GM12878 (cell line): ENCODE measurements around the gene COL25A1. TPM values are rescaled to one million over a fixed set of nuclear protein-coding genes. Genes with fewer than 3 reads are reported as not detected.

Experiments used
- ATAC-seq: fragments of 200-7000 bp; cut with Tn5 transposase; 3 replicates; pipeline ENCODE4 v1.9.1; 2020; ENCODE audit warnings: mild to moderate bottlenecking, moderate library complexity
- BruUV-seq: library from RNA; stranded (reverse); fragments of 400-500 nt; replicated peaks from 2 replicates; lab custom pipeline; 2021; lab: Mats Ljungman, UMichigan
- CTCF ChIA-PET: fragments of 300-600 bp; sonication (Branson Sonifier 250); formaldehyde crosslinking; extraction: SDS; loops from one replicate; lab custom pipeline; 2021; ENCODE audit warnings: inconsistent platforms; lab: Yijun Ruan, JAX
- POLR2A ChIA-PET: fragments of 350-600 bp; formaldehyde crosslinking; extraction: SDS; loops from one replicate; lab custom pipeline; 2021; ENCODE audit warnings: inconsistent platforms; lab: Charles Lee
- RAD21 ChIA-PET: fragments of 300-600 bp; sonication (Branson Sonifier 250); formaldehyde crosslinking; loops from one replicate; lab custom pipeline; 2023; ENCODE audit warnings: antibody characterized with exemption; ENCODE audit not compliant: unreplicated experiment; lab: Charles Lee
- SMC1A ChIA-PET: fragments of 300-600 bp; sonication (Branson Sonifier 250); formaldehyde crosslinking; loops from one replicate; lab custom pipeline; 2023; ENCODE audit not compliant: unreplicated experiment, uncharacterized antibody; lab: Charles Lee
- DNase-seq: peaks from one replicate; pipeline ENCODE4 v3.0.0-alpha.2; 2011; ENCODE audit warnings: low read depth, low spot score
- FAIRE-seq: peaks from 3 replicates; lab custom pipeline; 2011; peaks lifted over from hg19 to GRCh38; lab: Jason Lieb, UNC
- H2AFZ ChIP-seq: 2 replicates; pipeline ENCODE4 v1.6.0; 2011; ENCODE audit warnings: low read depth, low read length, control low read depth; ENCODE audit not compliant: control insufficient read depth
- H3K27ac ChIP-seq: 2 replicates; pipeline ENCODE4 v1.5.1; 2011; ENCODE audit warnings: control low read depth; ENCODE audit not compliant: control insufficient read depth, insufficient read depth
- H3K27me3 ChIP-seq, 2 experiments: replicated peaks in 1 of 2; 2 replicates each; pipeline versions ENCODE4 v1.6.0 to v1.6.1; 2011; ENCODE audit warnings: low read length in 1 of 2; ENCODE audit not compliant: control insufficient read depth in 2 of 2, insufficient read depth in 2 of 2
- H3K36me3 ChIP-seq, 2 experiments: 2 replicates each; pipeline ENCODE4 v1.5.1; 2011; ENCODE audit warnings: low read length in 1 of 2; ENCODE audit not compliant: control insufficient read depth in 2 of 2, insufficient read depth in 2 of 2
- H3K4me1 ChIP-seq: 2 replicates; pipeline ENCODE4 v1.6.1; 2011; ENCODE audit warnings: mild to moderate bottlenecking, low read length, moderate library complexity, mixed read lengths; ENCODE audit not compliant: control insufficient read depth, insufficient read depth
- H3K4me2 ChIP-seq: 2 replicates; pipeline ENCODE4 v1.6.0; 2011; ENCODE audit warnings: control low read depth; ENCODE audit not compliant: control insufficient read depth, insufficient read depth
- H3K4me3 ChIP-seq: fragments of 200-600 bp; sonication (generic); 2 replicates; pipeline ENCODE4 v1.5.1; 2016
- H3K79me2 ChIP-seq: 2 replicates; pipeline ENCODE4 v1.6.0; 2011; ENCODE audit warnings: low read length; ENCODE audit not compliant: control insufficient read depth, insufficient read depth
- H3K9ac ChIP-seq: 2 replicates; pipeline ENCODE4 v1.8.0; 2011; ENCODE audit warnings: low read length, control low read depth, mixed read lengths; ENCODE audit not compliant: control insufficient read depth, insufficient read depth
- H3K9me3 ChIP-seq: replicated peaks from 3 replicates; pipeline ENCODE4 v1.5.1; 2011; ENCODE audit warnings: mild to moderate bottlenecking, low read length; ENCODE audit not compliant: control insufficient read depth, insufficient read depth
- H4K20me1 ChIP-seq: 2 replicates; pipeline ENCODE4 v1.6.0; 2011; ENCODE audit not compliant: control insufficient read depth, insufficient read depth
- BMI1 ChIP-seq: fragments of 450-650 bp; IDR thresholded peaks from 2 replicates; pipeline ENCODE4 v1.6.1; 2016; ENCODE audit warnings: mild to moderate bottlenecking, moderate library complexity, borderline replicate concordance
- EED ChIP-seq: sonication (generic); IDR thresholded peaks from 2 replicates; pipeline ENCODE4 v1.6.1; 2016; ENCODE audit warnings: antibody characterized with exemption, low read depth
- EGR1 ChIP-seq, 2 experiments: IDR thresholded peaks; 1 replicate in 1 of 2; 2 replicates in 1 of 2; pipeline ENCODE4 v1.6.1; 2011 to 2012; ENCODE audit warnings: low read depth in 2 of 2, low read length in 2 of 2, borderline replicate concordance in 1 of 2, mild to moderate bottlenecking in 1 of 2, moderate library complexity in 1 of 2
- ETV6 ChIP-seq, 2 experiments: fragments of 450-650 bp in 1 of 2; IDR thresholded peaks in 1 of 2; conservative IDR thresholded peaks in 1 of 2; 2 replicates each; pipeline ENCODE4 v1.6.1; 2014; ENCODE audit warnings: antibody characterized with exemption in 1 of 2, borderline replicate concordance in 1 of 2, low read depth in 1 of 2, mild to moderate bottlenecking in 1 of 2, moderate library complexity in 1 of 2
- GATAD2B ChIP-seq: fragments of 450-650 bp; conservative IDR thresholded peaks from 2 replicates; pipeline ENCODE4 v1.6.1; 2017; ENCODE audit warnings: low read depth, mild to moderate bottlenecking, moderate library complexity
- HDAC6 ChIP-seq: fragments of 200-600 bp; sonication (generic); IDR thresholded peaks from one replicate; pipeline ENCODE4 v1.8.0; 2017; ENCODE audit warnings: antibody characterized with exemption; ENCODE audit not compliant: unreplicated experiment
- KAT2A ChIP-seq: conservative IDR thresholded peaks from 2 replicates; pipeline ENCODE4 v1.6.1; 2011; ENCODE audit warnings: low read depth, low read length; ENCODE audit not compliant: control insufficient read depth
- MTA3 ChIP-seq: IDR thresholded peaks from 2 replicates; pipeline ENCODE4 v1.6.1; 2012; ENCODE audit warnings: low read length, inconsistent platforms, borderline replicate concordance
- MYC ChIP-seq: IDR thresholded peaks from 2 replicates; pipeline ENCODE4 v1.6.1; 2011; ENCODE audit warnings: mild to moderate bottlenecking, low read length, moderate library complexity, inconsistent platforms; ENCODE audit not compliant: insufficient read depth, insufficient replicate concordance, insufficient read length, severe bottlenecking
- SMAD1 ChIP-seq: fragments of 450-650 bp; IDR thresholded peaks from 2 replicates; pipeline ENCODE4 v1.6.1; 2018; ENCODE audit warnings: mild to moderate bottlenecking, low read depth; ENCODE audit not compliant: partially characterized antibody
- SUZ12 ChIP-seq: fragments of 200-600 bp; sonication (generic); IDR thresholded peaks from one replicate; pipeline ENCODE4 v1.6.1; 2018; ENCODE audit warnings: antibody characterized with exemption, mild to moderate bottlenecking; ENCODE audit not compliant: unreplicated experiment
- YY1 ChIP-seq: IDR thresholded peaks from 2 replicates; pipeline ENCODE4 v1.6.1; 2011; ENCODE audit warnings: low read depth, mild to moderate bottlenecking, low read length
- WGBS: methylation state at CpG from one replicate; pipeline ENCODE4 v1.1.6; 2016; ENCODE audit warnings: low lambda C conversion rate; ENCODE audit not compliant: insufficient replicate concordance, insufficient coverage; ENCODE audit errors: missing lambda C conversion rate; 5-methylcytosine and 5-hydroxymethylcytosine counted together
- in situ Hi-C: fragments of 300-500 bp; cut with MboI; formaldehyde crosslinking; loops from 9 replicates; pipeline ENCODE4 v1.14.3; 2018; ENCODE audit warnings: mixed read lengths
- intact Hi-C: fragments of 100-400 bp; cut with micrococcal nuclease; formaldehyde crosslinking; loops from one replicate; pipeline ENCODE4 v1.14.2; 2022; ENCODE audit not compliant: unreplicated experiment
- polyA plus RNA-seq, 11 experiments: library from polyadenylated mRNA; depleted of rRNA in 4 of 11; unstranded in 6 of 11; stranded (reverse) in 5 of 11; fragments of >200 nt; fragmentation: Nextera tagmentation in 4 of 11; fragmentation: Illumina TruSeq in 1 of 11; extraction: Ambion mirVana in 4 of 11; extraction: Trizol in 1 of 11; gene quantifications; 1 replicate in 1 of 11; 2 replicates in 10 of 11; pipeline versions ENCODE4 v1.2.1 to v1.2.3, GENCODE V29; 2011 to 2016; ENCODE audit warnings: inconsistent platforms in 2 of 11, missing spikeins in 2 of 11, low read depth in 1 of 11
- total RNA-seq, 4 experiments: library from RNA; depleted of rRNA in 3 of 4; stranded (reverse); fragments of >200 nt in 3 of 4; fragmentation: Illumina TruSeq in 1 of 4; extraction: Trizol in 1 of 4; gene quantifications; 2 replicates each; pipeline versions ENCODE4 v1.2.1 to v1.2.3, GENCODE V29; 2013 to 2021
- TF ChIP-seq, protein P1 (sequence below): fragments of 450-650 bp; IDR thresholded peaks from 2 replicates; pipeline ENCODE4 v1.6.1; 2017; ENCODE audit warnings: mild to moderate bottlenecking, low read depth, inconsistent platforms; ENCODE audit not compliant: poor library complexity, severe bottlenecking

Gene COL25A1
- total and polyA plus RNA-seq, 10 of the 15 experiments (the other 5 are each of a cell fraction or from before 2014, with no cell fraction given), result 0.01 to 0.26 (median 0.12) TPM; not detected in 6

DNA sequence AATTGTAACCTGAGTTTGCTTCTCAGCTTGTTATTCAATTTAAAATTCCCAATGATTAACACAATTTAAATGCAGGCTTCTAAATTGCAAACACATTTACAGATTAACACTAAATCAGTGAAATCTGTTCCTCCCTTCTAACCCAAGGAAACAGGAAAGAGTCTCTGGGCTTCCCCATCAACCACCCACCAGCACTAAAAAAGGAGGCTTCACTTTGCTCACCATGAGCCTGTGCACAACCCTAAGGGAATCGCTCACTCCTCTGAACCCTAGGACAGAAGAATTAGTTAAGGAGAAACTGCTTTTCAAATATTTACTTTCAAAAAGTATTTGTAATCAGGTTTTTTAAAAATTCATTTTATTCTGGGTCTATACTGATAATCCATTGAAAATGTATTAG lies 155.3 kb downstream of the COL25A1 start:
- no peaks in the 10 kb centered on the region for H3K4me1 ChIP-seq
- BruUV-seq, result no TSS peak
- no peak overlapping the region for H3K27ac ChIP-seq
- FAIRE-seq (no peak), ATAC-seq (no peak), DNase-seq (no peak)
- TF ChIP-seq SMAD1, result no peak
- TF ChIP-seq GATAD2B, result no peak
- no peak for TF ChIP-seq MYC
- no peaks in the 10 kb centered on the region for H3K79me2 ChIP-seq
- in situ Hi-C loops, result no loop called here
- no peaks in the 10 kb centered on the region for H3K36me3 ChIP-seq
- RAD21 ChIA-PET, result no interaction called here
- POLR2A ChIA-PET, result no interaction called here
- H2AFZ ChIP-seq, result no peak overlapping the region
- SMC1A ChIA-PET, result no interaction called here
- H3K4me2 ChIP-seq, result no peak overlapping the region
- no peaks in the 10 kb centered on the region for H3K9me3 ChIP-seq
- intact Hi-C loops, result no loop called here
- no peak overlapping the region for H3K4me3 ChIP-seq
- no peaks in the 10 kb centered on the region for H4K20me1 ChIP-seq
- no peaks in the 10 kb centered on the region for H3K27me3 ChIP-seq
- 90% methylated on average over 1 of the region's 1 CpG for WGBS
- no peak overlapping the region for H3K9ac ChIP-seq
- CTCF ChIA-PET, result interaction anchor here (0.7 kb wide), 1 partner anchor 146 kb away, joined by 3 read pairs; no protein-coding TSS in a partner anchor

DNA sequence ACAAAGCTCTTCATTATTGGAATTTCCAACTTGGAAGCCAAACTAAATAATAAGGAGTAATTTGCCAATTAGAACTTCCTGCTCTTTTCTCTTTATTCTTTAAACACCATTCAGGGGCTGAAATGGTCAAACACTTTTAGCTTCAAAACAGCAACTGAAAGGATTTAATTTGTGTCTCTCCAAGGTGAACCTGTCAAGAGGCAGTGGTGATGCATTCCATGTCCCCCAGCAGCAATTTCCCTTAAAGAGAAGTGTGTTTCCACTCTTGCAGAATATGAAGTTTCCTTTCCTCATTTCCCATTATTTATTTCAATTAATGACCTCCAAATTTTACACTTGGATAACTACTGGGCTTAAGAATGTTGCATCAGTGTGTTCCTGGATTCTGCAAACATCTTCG lies 156.0 kb downstream of the COL25A1 start:
- CTCF ChIA-PET, result no interaction called here
- Histone ChIP-seq H3K27me3 (no peaks in the 10 kb centered on the region), H3K4me1 (no peaks in the 10 kb centered on the region), H3K9me3 (no peaks in the 10 kb centered on the region), H3K4me2 (no peak overlapping the region), H2AFZ (no peak overlapping the region), H4K20me1 (no peaks in the 10 kb centered on the region), H3K79me2 (no peaks in the 10 kb centered on the region), H3K27ac (no peak overlapping the region), H3K9ac (no peak overlapping the region), H3K4me3 (no peak overlapping the region), H3K36me3 (no peaks in the 10 kb centered on the region)
- in situ Hi-C loops (no loop called here), intact Hi-C loops (no loop called here)
- ATAC-seq, result no peak
- DNase-seq, result no peak
- POLR2A ChIA-PET, result no interaction called here
- SMC1A ChIA-PET, result interaction anchor here (0.9 kb wide), 1 partner anchor 10 kb away, joined by 3 read pairs; no protein-coding TSS in a partner anchor
- 64% methylated on average over 1 of the region's 1 CpG for WGBS
- RAD21 ChIA-PET, result no interaction called here
- no peak for FAIRE-seq
- no TSS peak for BruUV-seq
- no peak for TF ChIP-seq MTA3
- TF ChIP-seq, protein P1, sequence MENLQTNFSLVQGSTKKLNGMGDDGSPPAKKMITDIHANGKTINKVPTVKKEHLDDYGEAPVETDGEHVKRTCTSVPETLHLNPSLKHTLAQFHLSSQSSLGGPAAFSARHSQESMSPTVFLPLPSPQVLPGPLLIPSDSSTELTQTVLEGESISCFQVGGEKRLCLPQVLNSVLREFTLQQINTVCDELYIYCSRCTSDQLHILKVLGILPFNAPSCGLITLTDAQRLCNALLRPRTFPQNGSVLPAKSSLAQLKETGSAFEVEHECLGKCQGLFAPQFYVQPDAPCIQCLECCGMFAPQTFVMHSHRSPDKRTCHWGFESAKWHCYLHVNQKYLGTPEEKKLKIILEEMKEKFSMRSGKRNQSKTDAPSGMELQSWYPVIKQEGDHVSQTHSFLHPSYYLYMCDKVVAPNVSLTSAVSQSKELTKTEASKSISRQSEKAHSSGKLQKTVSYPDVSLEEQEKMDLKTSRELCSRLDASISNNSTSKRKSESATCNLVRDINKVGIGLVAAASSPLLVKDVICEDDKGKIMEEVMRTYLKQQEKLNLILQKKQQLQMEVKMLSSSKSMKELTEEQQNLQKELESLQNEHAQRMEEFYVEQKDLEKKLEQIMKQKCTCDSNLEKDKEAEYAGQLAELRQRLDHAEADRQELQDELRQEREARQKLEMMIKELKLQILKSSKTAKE, result no peak
- TF ChIP-seq HDAC6, result no peak
- no peak for TF ChIP-seq KAT2A
- no peak for TF ChIP-seq SUZ12
- TF ChIP-seq EGR1 (IDR thresholded peaks at IDR 0.05; ENCODE audit: borderline replicate concordance in 1 of 2, low read depth in 2 of 2, low read length in 2 of 2), result no peak
- no peak for TF ChIP-seq YY1
- TF ChIP-seq EED, result no peak
- TF ChIP-seq BMI1, result no peak
- TF ChIP-seq ETV6 (conservative IDR thresholded peaks at IDR 0.05 in 1 of 2, IDR thresholded peaks at IDR 0.05 in 1 of 2; ENCODE audit: borderline replicate concordance in 1 of 2, low read depth in 1 of 2), result no peak
